Measurements from ENCODE around the gene ROMO1. TPM values are rescaled to one million over a fixed set of nuclear protein-coding genes. Genes with fewer than 3 reads are reported as not detected.
"Not testable (repeated sequence)": the region's sequence is repeated elsewhere in the genome, so short reads cannot be mapped to it uniquely, and the experiment has no call there.

Gene ROMO1
- total and polyA plus RNA-seq, 2 of the 8 experiments (the other 6 are each of a cell fraction or from before 2014, with no cell fraction given): 164 to 702 TPM

- H3K4me3 ChIP-seq (ENCODE audit: extremely low read depth in 1 of 4, insufficient read depth in 2 of 4, low read depth in 3 of 4, low read length in 4 of 4); H2BK120ac ChIP-seq (replicated peaks; ENCODE audit: low read depth, low read length); H2BK12ac ChIP-seq (ENCODE audit: low read depth, low read length); H3K56ac ChIP-seq (replicated peaks; ENCODE audit: insufficient read length, low read depth, low read length); H3K23me2 ChIP-seq (ENCODE audit: low read depth, low read length); H3K9me3 ChIP-seq (ENCODE audit: insufficient read depth in 2 of 2, low read depth in 1 of 2, low read length in 1 of 2); H2BK20ac ChIP-seq (ENCODE audit: low read length); H2BK5ac ChIP-seq (ENCODE audit: low read depth, low read length); H3K27ac ChIP-seq (ENCODE audit: low read depth, low read length); H3K79me1 ChIP-seq (ENCODE audit: low read depth, low read length); H3K18ac ChIP-seq (ENCODE audit: extremely low read depth, low read length); H3K27me3 ChIP-seq (replicated peaks in 1 of 4; ENCODE audit: control insufficient read depth in 3 of 4, extremely low read depth in 1 of 4, insufficient read depth in 3 of 4, low read length in 3 of 4); H3K4me2 ChIP-seq (ENCODE audit: insufficient read depth in 1 of 2, low read depth in 2 of 2, low read length in 2 of 2); H4K8ac ChIP-seq (ENCODE audit: extremely low read depth, insufficient read depth, low read length); H3K4ac ChIP-seq (replicated peaks; ENCODE audit: insufficient read length, low read depth, low read length); H3K4me1 ChIP-seq (replicated peaks in 1 of 4; ENCODE audit: control insufficient read depth in 3 of 4, insufficient read depth in 4 of 4, low read length in 3 of 4); H4K91ac ChIP-seq (replicated peaks; ENCODE audit: insufficient read length, low read length); CTCF ChIA-PET (ENCODE audit: partially characterized antibody); H3K23ac ChIP-seq (ENCODE audit: insufficient read length); FAIRE-seq; H3K9ac ChIP-seq (replicated peaks in 1 of 4; ENCODE audit: extremely low read depth in 1 of 4, low read depth in 3 of 4, low read length in 3 of 4); H3K14ac ChIP-seq (ENCODE audit: insufficient read length); H4K5ac ChIP-seq (ENCODE audit: insufficient read length, low read depth, low read length); H2BK15ac ChIP-seq (ENCODE audit: low read length); H2AFZ ChIP-seq (ENCODE audit: low read length); H2AK5ac ChIP-seq (ENCODE audit: low read depth, low read length): not testable (repeated sequence)
- Histone ChIP-seq H3K36me3 (ENCODE audit: control insufficient read depth in 2 of 4, insufficient read depth in 4 of 4, low read length in 3 of 4) (peaks cover 22 to 99% (median 67%) of the 10 kb centered on the region in 4 experiments), H3K79me2 (ENCODE audit: control insufficient read depth in 1 of 2, insufficient read depth in 2 of 2, low read length in 2 of 2) (peaks cover 0 to 25% of the 10 kb centered on the region in 2 experiments; a peak in 2 of 4 replicates), H4K20me1 (replicated peaks in 1 of 2; ENCODE audit: control insufficient read depth in 1 of 2, insufficient read depth in 2 of 2, low read length in 2 of 2) (peaks cover 6 to 12% of the 10 kb centered on the region in 2 experiments)
- POLR2A ChIA-PET (ENCODE audit: partially characterized antibody): interaction anchor here (0.7 to 40.1 kb wide), 2 partner anchors 23 to 206 kb away, joined by 3 to 2341 read pairs; partner anchors contain the start of gene RBM39
- peak in 1 of 2 experiments; percentile 28 for DNase-seq (ENCODE audit: low read depth in 1 of 2, low spot score in 2 of 2)
- 96% methylated on average over 17 of the region's 17 CpGs; no CpG with 5 or more reads in 1 of the 2 experiments for WGBS, 2 experiments (ENCODE audit: extremely low coverage in 1 of 2, insufficient coverage in 1 of 2, insufficient read length in 1 of 2, insufficient replicate concordance in 2 of 2, low coverage in 1 of 2, low lambda C conversion rate in 2 of 2, missing lambda C conversion rate in 1 of 2)
Observed at GRCh38 chr20:35706591-35707529, 7.7 kb downstream of the ROMO1 start.
